HG03139 (cell line): ENCODE measurements around the gene CAB39.

Source experiments
- ATAC-seq: cut with Tn5 transposase; IDR thresholded peaks from one replicate; pipeline ENCODE4 v1.9.1; 2021; ENCODE audit not compliant: unreplicated experiment

Gene CAB39

DNA sequence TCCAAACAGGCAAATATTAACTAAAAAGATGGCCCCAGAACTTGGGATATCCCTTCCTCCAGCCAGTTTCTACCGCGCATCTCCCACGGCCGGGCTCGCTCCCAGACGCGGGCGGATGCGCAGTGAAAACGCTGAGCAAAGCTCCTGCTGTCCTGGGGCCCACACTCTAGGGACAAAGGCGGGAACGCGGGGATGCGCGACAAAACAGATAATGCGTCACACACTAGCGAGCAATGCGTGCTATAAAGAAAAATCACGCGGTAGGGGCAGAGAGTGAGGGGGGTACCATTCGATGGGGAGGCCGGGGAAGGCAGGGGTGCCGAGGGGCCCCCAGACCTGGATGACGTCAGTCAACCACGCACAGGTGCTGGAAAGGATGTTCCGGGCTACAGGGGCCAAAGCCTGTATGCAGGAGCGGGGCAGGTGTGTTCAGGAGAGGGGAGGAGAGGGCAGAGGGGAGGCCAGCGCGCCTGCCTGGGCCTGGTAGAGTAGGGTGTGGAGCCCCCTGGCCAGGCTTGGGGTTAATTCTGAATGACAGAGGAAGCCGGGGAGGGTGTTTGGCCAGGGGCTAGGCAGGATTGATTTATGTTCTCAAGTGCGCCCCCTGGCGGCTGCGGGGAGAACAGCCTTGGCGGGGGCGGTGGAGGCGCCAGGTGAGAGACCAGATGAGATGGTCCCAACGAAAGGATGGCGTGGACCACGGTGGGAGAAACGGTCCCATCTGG is 137.2 kb downstream of the CAB39 start:
- ATAC-seq, result no peak

DNA sequence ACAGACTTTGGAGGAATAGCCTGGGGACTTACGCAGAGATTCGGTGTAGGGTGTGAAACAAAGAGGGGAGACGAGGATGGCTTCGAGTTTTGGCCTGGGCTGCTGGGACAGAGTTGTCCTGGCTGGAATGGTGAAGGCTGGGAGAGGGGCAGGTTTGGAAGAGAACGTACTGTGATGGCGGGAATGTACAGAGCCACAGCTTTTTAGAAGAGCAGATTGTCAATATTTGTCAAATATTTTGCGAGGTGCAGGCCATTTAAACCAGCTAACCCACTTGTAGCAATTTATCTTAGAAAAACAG is 137.7 kb downstream of the CAB39 start:
- ATAC-seq, result no peak

DNA sequence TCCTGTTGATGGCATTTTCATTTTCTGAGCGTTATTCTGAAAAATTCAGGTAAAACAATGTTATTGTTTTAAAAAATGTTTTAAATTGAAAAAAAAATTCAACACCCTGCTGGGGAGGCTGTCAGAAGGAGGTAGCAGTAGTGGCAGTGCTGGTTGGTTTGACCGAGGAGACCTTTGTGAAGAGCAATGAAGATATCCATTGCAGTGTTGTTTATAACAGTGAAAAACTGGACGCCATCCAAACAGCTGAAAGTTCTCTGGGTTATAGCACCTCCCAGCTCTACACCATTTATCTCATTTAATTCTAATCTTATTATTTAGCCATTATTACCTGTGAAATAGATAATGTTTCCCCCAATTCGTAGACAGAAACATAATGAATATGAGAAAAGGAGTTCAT is 139.5 kb downstream of the CAB39 start:
- no peak for ATAC-seq

DNA sequence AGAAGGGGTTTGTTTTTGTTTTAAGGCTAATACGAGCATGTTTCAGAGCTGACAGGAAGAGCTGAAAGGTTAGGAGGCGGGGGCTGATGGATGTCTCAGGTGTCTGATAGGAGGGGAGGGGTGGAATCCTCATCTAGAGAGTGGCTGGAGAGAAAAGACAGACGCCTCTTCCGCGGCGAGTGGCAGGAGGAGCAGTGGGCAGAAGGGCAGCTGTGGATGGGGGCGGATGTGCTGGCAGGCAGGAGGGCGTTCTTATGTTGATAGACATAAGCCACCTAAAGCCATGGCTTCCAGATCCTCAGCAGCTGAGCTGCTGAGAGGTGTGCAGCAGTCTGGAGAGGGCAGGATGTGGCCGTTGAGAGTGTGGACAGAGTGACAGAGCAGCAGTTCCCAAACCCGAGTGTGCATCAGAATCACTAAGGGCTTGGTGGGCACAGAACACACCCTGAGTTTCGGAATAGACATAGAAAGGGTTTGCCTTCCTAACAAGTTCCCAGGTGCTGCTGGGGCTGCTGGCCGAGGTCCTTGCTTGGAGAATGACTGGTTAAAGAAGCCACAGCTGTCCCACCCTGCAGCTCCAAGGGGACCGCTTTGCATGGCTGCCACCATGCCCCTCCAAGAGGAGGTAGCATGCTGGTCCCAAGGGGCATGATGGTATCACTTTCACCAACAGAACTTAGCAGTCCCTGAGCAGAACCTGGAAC is 149.1 kb downstream of the CAB39 start:
- ATAC-seq, result no peak

DNA sequence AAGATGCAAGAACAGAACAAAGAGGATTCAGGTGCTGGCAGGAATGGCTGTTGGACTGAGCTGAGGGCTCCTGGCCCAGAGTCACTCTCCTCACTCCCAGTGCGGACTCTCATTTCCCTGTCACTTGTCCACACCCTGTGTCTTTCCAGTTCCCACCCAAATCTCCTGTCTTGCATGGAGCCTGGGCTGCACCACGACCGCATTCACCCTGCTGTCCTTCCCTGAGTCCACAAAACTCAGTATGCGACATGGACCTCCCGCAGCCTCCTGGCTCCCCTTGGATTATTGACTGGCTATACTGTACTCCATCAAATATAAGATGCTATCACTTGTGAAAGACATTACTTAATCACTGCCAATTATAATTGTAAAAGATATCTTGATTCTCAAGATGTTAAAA is 149.7 kb downstream of the CAB39 start:
- no peak for ATAC-seq

DNA sequence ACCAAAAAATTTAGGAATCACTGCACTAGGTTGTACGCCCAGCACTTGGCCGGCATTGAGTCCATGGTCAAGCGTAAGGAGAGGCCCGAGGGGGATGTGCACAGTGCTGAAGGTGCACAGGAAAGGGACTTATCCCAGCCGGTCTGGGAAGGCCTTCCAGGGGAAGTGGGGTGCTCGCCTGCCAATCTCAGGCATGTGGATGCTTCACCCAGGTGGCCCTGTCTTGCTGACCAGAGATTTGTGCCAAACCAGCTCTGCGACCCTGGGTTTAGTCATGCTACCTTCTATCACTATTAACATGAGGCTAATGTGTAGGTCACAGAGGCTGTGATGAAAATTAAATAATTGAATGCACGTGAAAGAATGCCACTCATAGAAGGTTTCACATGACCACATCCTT is 150.4 kb downstream of the CAB39 start:
- ATAC-seq, result no peak

DNA sequence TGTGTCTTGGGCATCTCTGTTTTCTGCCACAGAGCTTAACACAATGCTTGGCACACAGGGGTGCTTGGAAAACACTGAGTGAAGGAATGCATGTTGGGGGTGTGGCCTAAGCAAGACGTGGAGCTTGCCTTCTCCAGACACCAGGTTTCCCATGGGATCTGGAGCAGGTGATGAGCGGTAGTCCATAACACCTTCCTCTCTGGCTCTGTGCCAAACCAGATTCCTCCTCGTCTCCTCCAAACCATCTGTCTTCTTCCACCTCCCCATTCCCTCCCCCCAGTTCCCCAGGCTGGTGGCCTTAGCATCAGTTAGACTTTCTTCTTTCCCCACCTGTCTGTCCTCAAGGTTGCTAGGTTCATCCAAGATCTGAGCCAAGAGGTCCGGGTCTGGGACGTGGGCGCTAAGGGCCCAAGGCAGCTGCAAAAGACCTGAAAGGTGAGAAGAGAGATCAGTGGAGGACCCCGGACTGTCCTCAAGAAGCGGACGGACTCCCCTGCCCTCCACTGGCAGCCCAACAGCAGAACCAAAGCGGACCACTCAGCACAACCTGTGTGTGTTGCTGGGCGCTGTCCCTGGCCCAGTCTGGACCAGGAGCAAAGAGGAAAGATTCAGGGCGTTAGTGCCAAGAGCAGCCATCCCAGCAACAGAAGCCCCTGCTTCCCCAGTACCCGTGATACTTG is 150.9 kb downstream of the CAB39 start:
- no peak for ATAC-seq

DNA sequence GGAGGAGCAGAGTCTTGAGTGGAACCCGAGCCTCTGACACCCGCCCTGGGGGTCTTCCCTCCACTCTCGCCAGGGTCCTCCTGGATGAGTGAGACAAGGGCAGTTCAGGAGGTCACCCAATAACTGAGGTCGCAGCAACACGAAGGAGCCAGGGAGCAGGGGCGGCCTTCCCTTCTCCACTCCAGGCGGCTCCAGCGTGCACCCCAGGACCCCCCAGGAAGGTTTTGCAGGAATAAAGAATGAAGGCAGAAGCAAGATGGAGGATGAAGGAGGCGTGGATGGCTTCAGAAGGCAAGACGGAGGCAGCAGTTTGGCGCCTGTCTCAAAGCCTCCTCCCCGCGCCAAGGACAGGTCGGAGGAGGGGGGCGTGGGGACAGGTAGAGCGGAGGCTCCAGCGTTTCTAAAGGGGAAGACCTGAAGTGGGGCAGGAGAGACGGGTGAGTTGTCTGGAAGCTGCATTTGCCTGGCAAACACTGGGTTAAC is 151.5 kb downstream of the CAB39 start:
- no peak for ATAC-seq

DNA sequence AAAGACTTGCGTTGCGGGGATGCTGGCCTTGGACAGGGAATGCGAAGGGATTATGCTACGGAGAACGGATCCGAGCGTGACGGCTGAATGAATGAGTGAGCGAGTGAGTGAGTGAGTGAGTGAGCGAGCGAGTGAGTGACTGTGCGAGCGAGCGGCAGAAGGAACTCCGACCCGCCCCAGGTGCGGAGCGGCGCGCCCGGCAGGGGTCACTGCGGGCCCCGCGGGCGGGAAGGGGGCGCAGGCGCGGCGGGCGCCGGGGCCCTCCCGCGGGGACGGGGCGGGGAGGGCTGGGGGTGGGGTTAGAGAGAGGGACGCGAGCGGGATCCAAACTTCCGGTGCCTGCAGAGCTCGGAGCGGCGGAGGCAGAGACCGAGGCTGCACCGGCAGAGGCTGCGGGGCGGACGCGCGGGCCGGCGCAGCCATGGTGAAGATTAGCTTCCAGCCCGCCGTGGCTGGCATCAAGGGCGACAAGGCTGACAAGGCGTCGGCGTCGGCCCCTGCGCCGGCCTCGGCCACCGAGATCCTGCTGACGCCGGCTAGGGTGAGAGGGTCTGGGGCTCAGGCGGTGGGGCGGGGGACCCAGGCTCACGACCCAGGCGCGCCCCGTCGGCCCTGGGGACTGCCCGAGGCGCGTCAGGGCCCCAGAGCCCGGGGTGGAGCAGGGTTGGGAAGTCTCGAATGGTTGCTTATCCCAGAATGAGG is 152.1 kb downstream of the CAB39 start, which contains the start of gene ITM2C:
TSS of gene ITM2C (plus strand) at position 338 of the 702 bp plus-strand sequence. CDS start at position 422, 84 bp downstream.
- peak; percentile 57 for ATAC-seq

DNA sequence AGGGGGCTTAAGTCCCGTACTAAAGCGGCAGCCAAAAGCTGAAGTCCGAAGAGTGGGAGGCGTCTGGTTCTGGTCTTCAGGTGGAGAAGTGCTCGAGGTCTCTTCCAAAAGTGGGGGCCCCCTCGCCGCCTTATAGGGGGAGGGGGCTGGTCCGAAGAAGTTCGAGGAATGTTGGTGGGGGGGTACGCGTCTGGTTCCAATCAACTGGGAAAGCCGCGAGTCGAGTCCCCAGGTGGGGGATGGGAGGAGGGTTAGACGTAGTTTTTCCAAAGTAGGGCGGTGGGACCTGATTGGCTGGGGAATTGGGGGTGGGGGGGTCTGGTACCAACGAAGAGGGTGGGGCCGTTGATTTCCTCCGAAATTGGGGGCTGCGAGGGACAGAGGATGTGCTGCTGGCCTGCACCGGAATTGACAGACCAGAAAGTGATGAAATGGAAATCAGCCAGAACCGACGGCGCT is 152.7 kb downstream of the CAB39 start:
- ATAC-seq, result no peak

DNA sequence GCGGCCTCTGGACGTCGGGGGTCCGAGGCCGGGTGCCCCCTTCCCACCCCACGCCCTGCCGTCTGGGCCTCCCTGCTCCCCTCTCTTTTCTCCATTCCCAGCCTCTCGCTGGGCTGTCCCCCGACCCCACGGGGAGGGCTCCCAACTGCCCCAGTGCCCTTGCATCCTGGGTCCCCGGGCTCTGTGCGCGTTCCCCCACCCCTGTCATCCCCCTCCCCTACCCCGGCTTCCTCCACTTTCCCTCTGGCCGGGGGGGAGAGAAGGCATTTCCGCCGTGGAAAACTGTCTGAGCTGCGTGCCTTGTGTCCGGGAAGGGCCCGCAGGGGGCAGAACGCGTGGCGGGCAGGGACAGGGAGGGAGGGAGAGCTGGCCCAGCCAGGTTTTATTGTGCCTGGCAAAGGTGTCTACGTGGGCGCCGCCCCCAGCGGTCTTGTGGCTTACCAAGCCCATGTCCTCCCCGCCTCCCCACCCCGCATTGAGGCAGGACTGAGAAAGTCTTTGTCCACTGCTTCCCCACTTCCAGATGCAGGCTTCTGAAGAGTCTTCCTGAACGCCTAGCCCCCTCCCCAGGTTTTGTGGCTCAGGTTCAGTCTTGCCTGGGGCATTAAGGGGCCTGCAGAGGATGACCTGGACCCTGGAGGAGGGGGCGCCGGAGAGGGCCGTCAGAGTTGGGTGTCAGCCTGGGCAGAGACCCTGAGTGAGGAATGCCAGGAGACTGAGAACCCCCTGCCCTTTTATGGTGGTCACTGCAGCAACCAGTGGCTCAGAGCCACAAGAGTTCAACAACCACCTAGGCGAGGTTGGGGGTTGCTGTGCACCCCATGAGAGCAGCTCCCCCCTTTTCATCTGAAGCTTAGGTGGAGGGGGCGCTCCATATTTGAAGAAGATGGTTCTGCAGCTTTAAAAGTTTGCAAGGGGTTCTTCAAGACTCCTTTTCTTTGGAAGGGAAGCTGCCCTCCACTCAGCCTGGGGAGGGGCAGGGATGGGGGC is 153.4 kb downstream of the CAB39 start:
- no peak for ATAC-seq

DNA sequence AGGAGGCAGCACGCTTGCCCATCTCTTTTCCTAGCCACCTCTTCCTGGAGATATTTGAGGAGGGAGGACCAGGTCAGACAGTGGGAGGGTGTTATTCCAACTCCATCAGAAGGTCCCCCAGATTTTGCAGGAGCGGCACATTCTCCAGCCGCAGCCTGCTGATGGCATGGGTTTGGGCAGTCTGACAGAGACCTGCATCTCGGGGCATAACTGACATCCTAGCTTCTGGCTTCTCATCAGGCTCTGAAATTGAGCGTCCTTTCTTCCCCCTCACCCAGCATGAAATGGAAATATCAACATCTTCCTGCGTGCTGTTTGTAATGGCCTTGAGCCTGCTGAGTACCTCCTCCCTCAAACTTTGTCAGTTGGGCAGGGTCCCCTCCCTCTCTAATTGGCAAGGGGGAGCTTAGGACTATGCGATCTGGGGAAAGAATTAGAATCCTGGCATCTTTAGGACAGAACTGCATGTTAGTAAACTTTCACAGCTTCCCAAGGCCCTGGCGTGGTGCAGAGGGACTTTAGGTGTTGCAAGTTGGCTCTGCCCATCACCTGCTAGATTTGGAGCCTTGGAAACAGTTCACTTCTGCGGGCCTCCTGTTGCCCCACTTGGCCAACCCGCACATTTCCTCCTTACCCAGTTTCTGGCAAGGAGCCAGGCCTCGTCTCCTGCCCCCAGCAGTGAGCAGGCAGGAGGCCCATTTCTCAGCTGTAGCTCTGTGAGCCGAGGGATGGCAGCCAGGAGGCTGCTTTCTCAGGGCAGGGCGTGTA is 154.3 kb downstream of the CAB39 start:
- ATAC-seq, result no peak

DNA sequence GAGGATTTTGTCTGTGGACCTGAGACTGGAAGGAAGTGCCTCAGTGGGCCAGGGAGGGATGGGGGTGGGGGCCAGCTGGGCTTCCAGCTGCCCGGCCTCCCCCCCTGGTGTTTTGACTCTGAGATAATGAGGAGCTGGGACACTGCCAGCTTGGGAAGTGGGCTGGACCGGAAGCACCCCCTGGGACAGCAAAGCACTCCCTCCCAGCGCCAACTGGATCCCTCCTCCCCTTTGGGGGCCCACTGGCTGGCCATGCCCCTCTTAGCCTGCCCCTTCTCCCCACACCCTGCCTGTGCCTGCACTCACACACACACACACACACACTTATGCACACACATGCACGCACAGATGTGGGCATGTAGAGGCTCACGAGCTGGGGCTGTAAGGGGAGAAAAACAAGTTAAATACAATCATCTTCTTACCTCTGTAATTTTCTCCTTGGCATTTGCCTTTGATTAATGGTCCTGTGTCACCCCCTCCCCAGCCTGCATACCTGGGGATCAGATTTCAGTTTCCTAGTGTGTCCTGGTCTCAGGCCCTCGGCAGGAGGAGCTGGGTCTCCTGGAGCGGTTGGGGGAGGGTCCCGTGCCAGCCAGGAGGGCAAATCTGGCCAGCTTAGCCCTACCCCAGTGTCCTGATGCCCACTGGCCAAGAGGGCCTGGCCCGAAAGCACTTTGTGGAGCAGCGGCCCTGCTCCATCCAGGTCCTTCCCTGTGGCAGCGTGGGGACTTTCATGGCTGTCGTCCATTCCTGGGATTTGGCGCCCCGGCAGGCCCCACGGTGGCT is 155.7 kb downstream of the CAB39 start:
- ATAC-seq, result no peak

DNA sequence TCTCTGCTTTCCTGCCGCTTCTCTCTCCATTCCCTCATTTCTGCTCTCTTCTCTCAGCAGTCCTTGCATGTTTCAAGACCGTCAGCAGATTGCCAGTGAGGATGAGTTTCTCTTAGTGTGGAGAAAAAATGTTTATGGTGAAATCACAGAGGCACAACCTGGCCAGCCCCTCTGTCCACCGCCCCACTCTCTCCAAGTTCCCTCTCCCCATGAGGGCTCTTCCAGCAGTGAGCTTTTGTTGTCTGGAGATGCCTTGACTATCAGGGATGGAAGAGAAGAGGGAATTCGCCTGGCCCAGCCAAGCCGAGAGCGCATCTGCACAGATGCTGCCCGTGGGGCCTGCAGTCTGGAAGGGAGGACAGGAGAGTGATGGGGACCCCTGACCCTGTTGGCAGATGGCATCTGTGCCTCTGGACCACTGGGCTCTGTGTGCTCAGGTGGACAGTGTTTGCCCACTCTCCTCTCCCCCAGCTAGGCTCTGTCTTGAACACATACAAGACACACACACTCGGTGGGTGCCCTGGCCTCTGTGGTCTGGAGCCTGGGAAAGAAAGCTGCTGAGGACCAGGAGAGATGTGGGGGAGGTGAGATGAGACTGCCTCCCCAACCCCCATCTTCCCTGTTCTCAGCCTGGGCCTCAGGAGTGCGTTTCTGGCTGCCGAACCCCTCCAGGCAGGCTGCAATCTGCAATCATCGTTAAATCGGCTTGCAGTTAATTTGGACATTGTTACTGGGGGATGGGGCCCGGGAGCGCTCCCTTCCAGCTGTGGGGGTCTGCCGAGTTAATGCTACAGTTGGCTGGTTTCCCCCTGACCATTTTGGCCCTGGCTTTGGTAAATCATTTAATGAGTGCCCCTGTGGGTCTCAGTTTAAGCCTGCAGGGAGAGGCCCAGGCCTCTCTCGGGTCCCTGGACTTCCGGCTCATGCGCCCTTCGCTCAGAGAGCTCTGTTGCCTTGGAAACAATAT is 156.6 kb downstream of the CAB39 start:
- ATAC-seq, result no peak

DNA sequence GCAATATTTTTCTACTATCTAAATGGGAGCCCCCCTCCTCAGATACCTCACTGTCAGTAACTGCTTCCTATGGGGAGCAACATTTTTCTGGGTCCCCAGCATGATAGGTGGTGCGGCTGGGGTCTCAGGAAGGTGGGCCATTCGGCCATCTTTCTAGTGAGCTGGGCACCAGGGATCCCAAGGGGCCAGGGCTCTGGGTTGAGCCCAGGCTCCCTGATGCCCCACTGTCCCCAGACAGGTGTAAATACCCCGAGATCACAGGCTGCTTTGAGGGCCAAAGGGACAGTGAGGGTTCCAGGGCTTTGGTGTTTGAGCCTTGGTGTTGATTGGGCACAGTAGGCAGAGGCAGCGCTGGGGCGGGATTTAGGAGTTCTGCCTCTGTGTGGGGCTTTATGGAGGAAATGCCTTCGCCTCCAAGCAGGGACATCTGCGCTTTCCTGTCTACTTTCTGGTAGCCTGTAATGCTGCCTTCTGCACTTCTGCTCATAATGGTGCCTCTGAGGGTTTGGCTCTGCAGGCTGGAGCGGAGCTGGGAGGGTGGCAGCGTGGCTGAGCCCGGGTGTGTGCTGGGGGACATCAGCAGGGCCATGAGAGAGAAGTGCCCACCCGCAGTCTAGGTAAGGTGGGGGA is 157.4 kb downstream of the CAB39 start:
- no peak for ATAC-seq
